IMR-90 (cell line): Measurements from ENCODE around the gene STK35. TPM values are rescaled to one million over a fixed set of nuclear protein-coding genes. Genes with fewer than 3 reads are reported as not detected.

Experiments used
- ATAC-seq: fragments of 200-7000 bp; cut with Tn5 transposase; 2 replicates; pipeline ENCODE4 v1.9.1; 2020; ENCODE audit warnings: low read depth, mild to moderate bottlenecking, moderate library complexity
- BruUV-seq: library from RNA; stranded (reverse); fragments of 400-500 nt; replicated peaks from 2 replicates; lab custom pipeline; 2021; lab: Mats Ljungman, UMichigan
- CTCF ChIA-PET: fragments of 300-600 bp; formaldehyde crosslinking; extraction: SDS; loops from one replicate; lab custom pipeline; 2021; ENCODE audit warnings: antibody characterized with exemption; lab: Yijun Ruan, JAX
- POLR2A ChIA-PET: fragments of 300-600 bp; sonication (Branson Sonifier 250); formaldehyde crosslinking; loops from one replicate; lab custom pipeline; 2022; ENCODE audit warnings: antibody characterized with exemption; ENCODE audit not compliant: unreplicated experiment; lab: Charles Lee
- DNase-seq: peaks from one replicate; pipeline ENCODE4 v3.0.0; 2013
- H2AFZ ChIP-seq: replicated peaks from 2 replicates; pipeline ENCODE3; 2013; ENCODE audit warnings: low read length, mild to moderate bottlenecking; ENCODE audit not compliant: poor library complexity
- H2AK5ac ChIP-seq: 2 replicates; pipeline ENCODE4 v1.6.1; 2013; ENCODE audit warnings: low read depth, low read length, inconsistent platforms
- H2AK9ac ChIP-seq: replicated peaks from 2 replicates; pipeline ENCODE3; 2013; ENCODE audit warnings: mild to moderate bottlenecking, low read depth, low read length, moderate library complexity; ENCODE audit not compliant: poor library complexity
- H2BK120ac ChIP-seq: 2 replicates; pipeline ENCODE4 v1.6.1; 2013; ENCODE audit warnings: low read depth, low read length, inconsistent platforms
- H2BK15ac ChIP-seq: 3 replicates; pipeline ENCODE4 v1.6.1; 2013; ENCODE audit warnings: low read depth, low read length, inconsistent platforms
- H2BK20ac ChIP-seq: 2 replicates; pipeline ENCODE4 v1.6.1; 2013; ENCODE audit warnings: low read depth, mild to moderate bottlenecking, inconsistent platforms, low read length, moderate library complexity
- H2BK5ac ChIP-seq: 2 replicates; pipeline ENCODE4 v1.6.1; 2013; ENCODE audit warnings: mild to moderate bottlenecking, low read depth, low read length, inconsistent platforms; ENCODE audit not compliant: poor library complexity, severe bottlenecking
- H3K14ac ChIP-seq: replicated peaks from 2 replicates; pipeline ENCODE4 v1.6.1; 2013; ENCODE audit warnings: low read depth, low read length, inconsistent platforms
- H3K18ac ChIP-seq: 2 replicates; pipeline ENCODE4 v1.6.1; 2013; ENCODE audit warnings: low read depth, low read length, control low read depth
- H3K23ac ChIP-seq: 2 replicates; pipeline ENCODE4 v1.6.1; 2013; ENCODE audit warnings: low read depth, low read length, inconsistent platforms
- H3K27ac ChIP-seq: 2 replicates; pipeline ENCODE4 v1.5.1; 2013; ENCODE audit warnings: mild to moderate bottlenecking, control low read depth, low read length; ENCODE audit not compliant: insufficient read depth
- H3K27me3 ChIP-seq: 2 replicates; pipeline ENCODE4 v1.6.1; 2013; ENCODE audit warnings: low read length; ENCODE audit not compliant: control insufficient read depth, insufficient read depth
- H3K36me3 ChIP-seq: 2 replicates; pipeline ENCODE4 v1.6.1; 2013; ENCODE audit warnings: low read length, mixed read lengths; ENCODE audit not compliant: control insufficient read depth, insufficient read depth
- H3K4ac ChIP-seq: 2 replicates; pipeline ENCODE4 v1.6.1; 2013; ENCODE audit warnings: low read depth, low read length, inconsistent platforms
- H3K4me1 ChIP-seq: 2 replicates; pipeline ENCODE4 v1.6.1; 2013; ENCODE audit warnings: low read length, mixed read lengths; ENCODE audit not compliant: control insufficient read depth, insufficient read depth
- H3K4me2 ChIP-seq: 2 replicates; pipeline ENCODE4 v1.6.1; 2013; ENCODE audit warnings: low read depth, mild to moderate bottlenecking, control low read depth, low read length, moderate library complexity
- H3K4me3 ChIP-seq: 2 replicates; pipeline ENCODE4 v1.5.1; 2013; ENCODE audit warnings: low read depth, mild to moderate bottlenecking, control low read depth, low read length, moderate library complexity; ENCODE audit not compliant: insufficient read depth
- H3K56ac ChIP-seq: 2 replicates; pipeline ENCODE4 v1.6.1; 2013; ENCODE audit warnings: low read length, inconsistent platforms; ENCODE audit not compliant: insufficient read depth; ENCODE audit errors: extremely low read depth
- H3K79me1 ChIP-seq, 2 experiments: 2 replicates each; pipeline ENCODE4 v1.6.1; 2013; ENCODE audit warnings: low read length in 2 of 2, inconsistent platforms in 1 of 2, low read depth in 1 of 2
- H3K9ac ChIP-seq: 2 replicates; pipeline ENCODE4 v1.6.1; 2013; ENCODE audit warnings: low read depth, low read length, control low read depth
- H3K9me1 ChIP-seq: 2 replicates; pipeline ENCODE4 v1.6.1; 2013; ENCODE audit warnings: low read length, inconsistent platforms; ENCODE audit not compliant: insufficient read depth
- H3K9me3 ChIP-seq: 2 replicates; pipeline ENCODE4 v1.6.1; 2013; ENCODE audit warnings: low read length; ENCODE audit not compliant: control insufficient read depth, insufficient read depth
- H4K20me1 ChIP-seq: 2 replicates; pipeline ENCODE4 v1.6.1; 2013; ENCODE audit warnings: low read length, inconsistent platforms; ENCODE audit not compliant: insufficient read depth
- H4K5ac ChIP-seq: 2 replicates; pipeline ENCODE4 v1.6.1; 2013; ENCODE audit warnings: mild to moderate bottlenecking, low read depth, low read length, control low read depth
- H4K8ac ChIP-seq, 2 experiments: 2 replicates each; pipeline ENCODE4 v1.6.1; 2013; ENCODE audit warnings: low read depth in 2 of 2, low read length in 2 of 2, control low read depth in 1 of 2, inconsistent platforms in 1 of 2
- H4K91ac ChIP-seq: 2 replicates; pipeline ENCODE4 v1.6.1; 2013; ENCODE audit warnings: low read depth, low read length, inconsistent platforms; ENCODE audit not compliant: insufficient read depth
- BHLHE40 ChIP-seq: fragments of 150-350 bp; IDR thresholded peaks from 2 replicates; pipeline ENCODE4 v1.6.1; 2016; ENCODE audit warnings: mild to moderate bottlenecking, low read depth, low read length
- CEBPB ChIP-seq: IDR thresholded peaks from 2 replicates; pipeline ENCODE4 v1.6.1; 2012; ENCODE audit warnings: low read depth, low read length, improper control_type of control experiment
- CHD1 ChIP-seq: IDR thresholded peaks from 2 replicates; pipeline ENCODE4 v1.6.1; 2012; ENCODE audit warnings: low read depth, low read length, improper control_type of control experiment
- CTCF ChIP-seq: conservative IDR thresholded peaks from 2 replicates; pipeline ENCODE4 v1.5.1; 2012; ENCODE audit warnings: mild to moderate bottlenecking, low read depth, low read length, improper control_type of control experiment
- ELK1 ChIP-seq: fragments of 150-350 bp; IDR thresholded peaks from 2 replicates; pipeline ENCODE4 v1.6.1; 2016; ENCODE audit warnings: low read depth, mild to moderate bottlenecking, low read length, moderate library complexity, borderline replicate concordance
- FOS ChIP-seq: fragments of 150-350 bp; IDR thresholded peaks from 2 replicates; pipeline ENCODE4 v1.6.1; 2016; ENCODE audit warnings: low read depth, low read length
- MAFK ChIP-seq: IDR thresholded peaks from 2 replicates; pipeline ENCODE4 v1.6.1; 2012; ENCODE audit warnings: low read depth, low read length, improper control_type of control experiment
- MXI1 ChIP-seq: IDR thresholded peaks from 2 replicates; pipeline ENCODE4 v1.6.1; 2012; ENCODE audit warnings: low read depth, mild to moderate bottlenecking, low read length, moderate library complexity, borderline replicate concordance
- NFE2L2 ChIP-seq: fragments of 150-350 bp; IDR thresholded peaks from 2 replicates; pipeline ENCODE4 v1.6.1; 2016; ENCODE audit warnings: low read depth, mild to moderate bottlenecking, low read length
- POLR2A ChIP-seq: IDR thresholded peaks from 2 replicates; pipeline ENCODE4 v1.6.1; 2012; ENCODE audit warnings: mild to moderate bottlenecking, low read depth, low read length
- RAD21 ChIP-seq: IDR thresholded peaks from 2 replicates; pipeline ENCODE4 v1.6.1; 2012; ENCODE audit warnings: low read length, improper control_type of control experiment
- RCOR1 ChIP-seq: IDR thresholded peaks from 2 replicates; pipeline ENCODE4 v1.6.1; 2012; ENCODE audit warnings: mild to moderate bottlenecking, low read length, improper control_type of control experiment; ENCODE audit not compliant: insufficient replicate concordance
- RFX5 ChIP-seq: IDR thresholded peaks from 2 replicates; pipeline ENCODE4 v1.8.0; 2012; ENCODE audit warnings: low read depth, mild to moderate bottlenecking, low read length, moderate library complexity
- SMC3 ChIP-seq: fragments of 150-350 bp; IDR thresholded peaks from 2 replicates; pipeline ENCODE4 v1.6.1; 2016; ENCODE audit warnings: low read depth, mild to moderate bottlenecking, antibody characterized with exemption, low read length, moderate library complexity
- USF2 ChIP-seq: fragments of 150-350 bp; IDR thresholded peaks from 2 replicates; pipeline ENCODE4 v1.6.1; 2017; ENCODE audit warnings: mild to moderate bottlenecking, antibody characterized with exemption, low read length, low read depth
- WGBS, 2 experiments: methylation state at CpG; one replicate each; pipeline versions ENCODE4 v1.1.5 to v1.1.7; 2013; ENCODE audit warnings: missing lambda C conversion rate in 2 of 2; ENCODE audit not compliant: insufficient read length in 1 of 2; ENCODE audit errors: extremely low coverage in 2 of 2; 5-methylcytosine and 5-hydroxymethylcytosine counted together
- dilution Hi-C: fragments of 300-500 bp; cut with HindIII; formaldehyde crosslinking; loops from one replicate; pipeline ENCODE4 v1.14.3; 2018; ENCODE audit warnings: low sequenced_read_pairs; ENCODE audit not compliant: unreplicated experiment
- in situ Hi-C: fragments of 300-500 bp; cut with MboI; formaldehyde crosslinking; loops from 3 replicates; pipeline ENCODE4 v1.14.3; 2019; ENCODE audit warnings: low sequenced_read_pairs, inconsistent platforms, mixed read lengths
- intact Hi-C: fragments of 100-400 bp; cut with micrococcal nuclease; formaldehyde crosslinking; loops from 2 replicates; pipeline ENCODE4 v1.10.0; 2022
- polyA plus RNA-seq, 3 experiments: library from polyadenylated mRNA; depleted of rRNA; stranded (reverse); fragments of >200 nt; gene quantifications; 2 replicates each; pipeline ENCODE4 v1.2.3, GENCODE V29; 2012; ENCODE audit warnings: low replicate concordance in 1 of 3
- total RNA-seq: library from RNA; depleted of rRNA; stranded (reverse); fragments of >200 nt; gene quantifications from 2 replicates; pipeline ENCODE4 v1.2.3, GENCODE V29; 2012

STK35 gene
- total and polyA plus RNA-seq, 2 of the 4 experiments (the other 2 are of a cell fraction) = 11.1 to 12.0 TPM

- in situ Hi-C loops (loop anchor here (25.0 kb wide), 1 partner anchor 698 kb away; the partner anchor contains the start of genes C20orf141, CPXM1 and TMEM239), dilution Hi-C loops (no loop called here), intact Hi-C loops (loop anchor here (10.0 kb wide), 1 partner anchor 340 kb away; no protein-coding TSS in a partner anchor)
- H2AFZ ChIP-seq = no peak overlapping the region
- peaks cover 16% of the 10 kb centered on the region for H3K36me3 ChIP-seq
- H3K9ac ChIP-seq = no peak overlapping the region
- H4K91ac ChIP-seq = no peak overlapping the region
- no peak overlapping the region for H2BK20ac ChIP-seq
- ChIA-PET CTCF (interaction anchor here (1.1 kb wide), 1 partner anchor 58 kb away, joined by 5 read pairs; no protein-coding TSS in a partner anchor), POLR2A (no interaction called here)
- no peak overlapping the region for H2BK15ac ChIP-seq
- WGBS, 2 experiments = 96% methylated on average over 5 of the region's 9 CpGs; no CpG with 5 or more reads in 1 of the 2 experiments
- no peak overlapping the region for H4K8ac ChIP-seq
- H4K5ac ChIP-seq = no peak overlapping the region
- DNase-seq (no peak), ATAC-seq (no peak)
- H2BK5ac ChIP-seq = no peak overlapping the region
- H3K23ac ChIP-seq = no peak overlapping the region
- H3K27ac ChIP-seq = no peak overlapping the region
- H2AK9ac ChIP-seq = no peak overlapping the region
- no peak overlapping the region for H3K4me3 ChIP-seq
- H2AK5ac ChIP-seq = no peak overlapping the region
- no peak overlapping the region for H2BK120ac ChIP-seq
- H3K27me3 ChIP-seq = no peaks in the 10 kb centered on the region
- no peak overlapping the region for H3K14ac ChIP-seq
- peaks cover 32% of the 10 kb centered on the region for H3K9me1 ChIP-seq
- H3K18ac ChIP-seq = no peak overlapping the region
- H3K56ac ChIP-seq = no peak overlapping the region
- no peak overlapping the region for H3K4ac ChIP-seq
- H3K4me2 ChIP-seq = no peak overlapping the region
- peaks cover 57% of the 10 kb centered on the region for H4K20me1 ChIP-seq
- no peaks in the 10 kb centered on the region for H3K9me3 ChIP-seq
- peaks cover 13% of the 10 kb centered on the region for H3K4me1 ChIP-seq
- H3K79me1 ChIP-seq = peaks cover 58 to 87% of the 10 kb centered on the region in 2 experiments
- BruUV-seq = no TSS peak
- TF ChIP-seq CTCF = no peak
- no peak for TF ChIP-seq RAD21
- TF ChIP-seq ELK1 = no peak
- TF ChIP-seq NFE2L2 = no peak
- TF ChIP-seq CEBPB = no peak
- TF ChIP-seq POLR2A = no peak
- no peak for TF ChIP-seq MXI1
- TF ChIP-seq CHD1 = no peak
- TF ChIP-seq RCOR1 = no peak
- no peak for TF ChIP-seq RFX5
- TF ChIP-seq SMC3 = no peak
- TF ChIP-seq MAFK = no peak
- TF ChIP-seq USF2 = no peak
- no peak for TF ChIP-seq BHLHE40
- no peak for TF ChIP-seq FOS
Observed at GRCh38 chr20:2114127-2114959, 12.7 kb downstream of the STK35 start.
